SIG-M5 (cell line): ENCODE results near the gene ADGRL3.
"Not testable (repeated sequence)": the region's sequence is repeated elsewhere in the genome, so short reads cannot be mapped to it uniquely, and the experiment has no call there.

Source experiments
- DNase-seq: peaks from one replicate; lab custom pipeline; 2025; lab: John Stamatoyannopoulos, UW

ADGRL3 gene

GRCh38 chr4:61205066-61205465 is 4.9 kb downstream of the ADGRL3 start:
- DNase-seq: no peak

GRCh38 chr4:61207156-61207555 is 7.0 kb downstream of the ADGRL3 start:
- not testable (repeated sequence) for DNase-seq

- DNase-seq: no peak
Measured at GRCh38 chr4:61210186-61210939, 10.2 kb downstream of the ADGRL3 start.

DNA sequence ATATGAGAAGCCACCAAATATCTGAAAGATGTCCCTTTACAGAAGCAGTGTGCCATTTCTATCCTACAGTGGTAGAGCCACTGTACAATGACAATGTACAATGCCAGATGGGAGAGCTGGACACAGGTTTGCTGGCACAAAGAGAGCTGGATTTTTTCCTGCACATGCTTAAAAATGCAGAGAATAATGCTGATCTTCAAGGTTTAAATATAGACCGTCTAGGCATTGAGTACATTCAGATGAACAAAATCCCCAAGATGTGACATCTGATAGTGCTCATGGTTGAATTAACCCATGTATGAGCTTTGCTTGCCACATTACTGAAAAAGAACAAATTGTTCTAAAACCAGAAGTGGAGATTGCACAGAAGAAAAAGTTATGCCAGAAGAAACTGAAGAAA is 11.7 kb downstream of the ADGRL3 start:
- DNase-seq: no peak

- no peak for DNase-seq
Measured at GRCh38 chr4:61212788-61213187, 12.7 kb downstream of the ADGRL3 start.

- DNase-seq: no peak
Measured at GRCh38 chr4:61214680-61215079, 14.6 kb downstream of the ADGRL3 start.

DNA sequence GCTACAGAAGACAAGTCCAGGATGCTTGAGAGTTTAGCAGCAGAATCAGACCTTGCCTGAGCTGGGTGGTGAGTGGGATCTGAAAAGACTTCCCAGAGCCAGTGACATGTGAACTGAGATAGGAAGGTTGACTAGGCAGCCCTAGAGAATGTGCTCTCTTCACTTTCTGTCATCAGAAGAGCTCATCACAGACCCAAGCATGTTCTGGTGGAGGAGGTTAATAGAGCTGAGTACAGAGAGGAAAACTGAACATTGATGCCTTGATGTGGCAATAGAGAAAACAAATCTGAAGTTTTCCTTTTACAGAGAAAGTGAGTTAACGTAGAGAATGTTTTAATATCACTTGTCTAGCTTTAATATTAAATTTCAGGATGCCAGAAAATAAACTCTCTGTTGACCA is 17.1 kb downstream of the ADGRL3 start:
- DNase-seq: no peak

DNA sequence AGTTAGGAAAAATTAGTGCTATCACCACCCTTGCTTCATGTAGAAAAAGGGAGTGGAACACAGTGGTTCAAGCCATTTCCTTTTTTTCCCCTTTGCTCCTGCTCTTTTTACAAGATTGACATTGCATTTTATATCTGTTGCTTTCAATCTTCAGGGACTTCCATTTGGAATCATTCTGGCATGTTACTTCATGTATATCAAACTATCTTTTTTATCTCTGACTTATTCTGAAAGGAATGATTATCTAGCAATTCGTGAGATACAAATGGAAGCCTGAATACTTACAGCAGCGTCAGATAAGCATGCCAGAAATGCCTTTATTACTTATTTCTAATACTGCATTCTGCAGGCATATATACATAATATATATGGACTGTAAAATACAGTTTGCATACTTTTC is 20.4 kb downstream of the ADGRL3 start:
- DNase-seq: no peak

- no peak for DNase-seq
Measured at GRCh38 chr4:61223385-61223784, 23.3 kb downstream of the ADGRL3 start.

DNA sequence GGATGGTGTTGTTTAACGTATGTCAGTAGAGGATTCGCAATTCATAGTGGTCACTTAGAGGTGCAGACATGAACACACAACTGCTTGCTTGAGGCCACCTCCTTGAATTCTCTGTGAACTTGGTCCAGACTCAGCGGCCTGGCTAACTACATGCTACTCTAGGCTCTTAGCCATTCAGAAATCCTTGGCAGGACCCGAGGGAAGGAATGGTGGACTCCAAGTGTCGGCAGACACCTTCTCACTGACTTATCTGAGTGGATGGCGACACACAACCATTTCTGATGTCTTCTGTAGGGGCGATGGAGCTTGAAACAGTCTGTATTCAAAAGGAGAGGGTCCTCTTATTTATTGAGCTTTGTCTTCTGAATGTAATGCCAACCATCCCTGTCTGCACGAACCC is 24.4 kb downstream of the ADGRL3 start:
- no peak for DNase-seq

- no peak for DNase-seq
Measured at GRCh38 chr4:61225656-61226055, 25.5 kb downstream of the ADGRL3 start.

- DNase-seq: no peak
Measured at GRCh38 chr4:61231421-61231820, 31.3 kb downstream of the ADGRL3 start.

- no peak for DNase-seq
Measured at GRCh38 chr4:61239250-61239649, 39.1 kb downstream of the ADGRL3 start.

DNA sequence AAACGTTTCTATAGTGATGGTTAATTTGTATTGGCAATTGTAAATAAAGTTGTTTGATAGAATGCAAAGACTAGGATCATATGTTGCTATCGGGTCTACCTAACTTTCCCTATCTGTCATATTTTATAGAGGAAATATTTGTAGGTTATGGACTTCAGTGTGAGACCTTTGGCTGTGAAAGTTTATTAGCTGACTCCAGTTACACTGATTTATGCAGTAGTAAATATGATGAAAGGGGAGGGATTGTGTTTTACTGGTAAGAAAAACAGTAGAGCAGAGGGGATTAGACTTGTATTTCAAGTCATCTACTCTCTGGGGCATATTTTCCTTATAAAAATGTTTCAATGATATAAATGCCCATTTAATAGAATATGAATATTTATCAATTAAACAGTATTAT is 43.8 kb downstream of the ADGRL3 start:
- DNase-seq: no peak

GRCh38 chr4:61245069-61245714 is 45.1 kb downstream of the ADGRL3 start:
- DNase-seq: no peak

GRCh38 chr4:61246034-61246433 is 45.9 kb downstream of the ADGRL3 start:
- no peak for DNase-seq

DNA sequence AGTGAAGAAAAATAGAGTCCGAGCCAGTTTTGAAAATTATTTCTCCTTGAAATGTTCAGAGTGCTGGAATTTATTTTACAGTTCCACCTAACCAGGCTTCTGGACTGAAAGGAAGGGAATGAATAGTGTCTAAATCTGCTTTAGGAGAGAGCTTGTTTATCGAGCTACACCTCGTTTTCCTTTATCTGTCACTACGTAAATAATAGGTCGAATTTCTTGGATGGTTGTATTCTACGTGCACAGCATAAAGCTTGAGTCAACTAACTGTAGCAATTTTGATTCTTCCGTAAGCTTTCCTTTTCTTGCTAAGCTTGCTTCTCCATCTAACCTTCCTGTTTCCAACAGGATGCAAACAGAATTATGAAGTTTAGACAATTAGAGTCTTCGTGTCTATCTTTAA is 48.6 kb downstream of the ADGRL3 start:
- DNase-seq: no peak

DNA sequence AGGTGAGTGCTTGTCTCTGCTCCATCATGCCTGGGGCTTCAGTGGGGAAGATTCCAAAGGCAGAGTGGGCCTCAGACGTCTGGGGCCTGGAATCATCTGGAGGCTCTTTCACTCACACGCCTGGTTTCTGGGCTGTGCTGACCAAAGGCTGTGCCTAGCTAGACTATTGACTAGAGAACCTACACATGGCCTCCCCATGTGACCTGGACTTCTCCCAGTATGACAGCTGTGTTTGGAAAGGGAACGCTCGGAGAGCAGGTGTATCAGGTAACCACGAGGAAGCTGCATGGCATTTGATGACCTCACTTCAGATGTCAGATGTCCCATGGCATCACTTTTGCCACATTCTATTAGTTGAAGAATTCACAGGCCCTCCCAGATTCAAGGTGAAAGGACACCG is 51.0 kb downstream of the ADGRL3 start:
- no peak for DNase-seq

- DNase-seq: no peak
Measured at GRCh38 chr4:61254406-61254805, 54.3 kb downstream of the ADGRL3 start.

GRCh38 chr4:61273233-61273632 is 73.1 kb downstream of the ADGRL3 start:
- DNase-seq: no peak

DNA sequence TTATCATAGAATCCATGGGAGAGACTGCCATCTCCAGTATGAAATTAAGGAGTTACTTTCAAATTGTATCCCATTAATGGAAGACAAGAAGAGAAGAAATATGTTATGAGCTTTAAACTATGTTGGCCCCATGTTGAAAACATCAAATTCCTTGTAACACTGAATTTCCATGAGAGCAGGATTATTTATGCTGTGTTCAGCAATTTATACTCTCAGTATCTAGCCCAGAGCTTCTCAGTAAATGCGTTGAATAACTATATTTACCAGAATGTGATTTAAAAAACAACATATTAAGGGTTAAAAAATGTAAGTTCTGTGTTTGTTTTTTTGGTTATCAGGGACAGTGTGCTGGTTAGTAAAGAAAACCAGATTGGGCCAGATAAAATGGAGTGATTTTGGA is 74.2 kb downstream of the ADGRL3 start:
- DNase-seq: no peak

- no peak for DNase-seq
Measured at GRCh38 chr4:61275241-61275640, 75.1 kb downstream of the ADGRL3 start.

- no peak for DNase-seq
Measured at GRCh38 chr4:61276029-61276428, 75.9 kb downstream of the ADGRL3 start.
